ENCODE data around the gene UGT2B15.
"Not testable (repeated sequence)": the region's sequence is repeated elsewhere in the genome, so short reads cannot be mapped to it uniquely, and the experiment has no call there.

UGT2B15 gene

GRCh38 chr4:68630371-68630770 lies 40.1 kb downstream of the UGT2B15 start:
- Histone ChIP-seq H3K9me3 (ENCODE audit: control insufficient read depth, insufficient read depth, low read length) (no peaks in the 10 kb centered on the region), H3K27ac (ENCODE audit: low read depth, low read length) (no peak overlapping the region), H3K4me2 (ENCODE audit: low read length) (no peak overlapping the region), H3K27me3 (ENCODE audit: control insufficient read depth, low read length) (no peaks in the 10 kb centered on the region), H3K4me1 (ENCODE audit: control insufficient read depth, low read length) (no peaks in the 10 kb centered on the region), H3K36me3 (ENCODE audit: control insufficient read depth, low read length) (no peaks in the 10 kb centered on the region), H3K4me3 (ENCODE audit: low read length) (no peak overlapping the region), H3K79me2 (ENCODE audit: control insufficient read depth, low read length) (no peaks in the 10 kb centered on the region), H3F3A (ENCODE audit: control insufficient read depth, insufficient read depth) (no peaks in the 10 kb centered on the region), H3K9me2 (replicated peaks; ENCODE audit: control insufficient read depth, low read length) (no peaks in the 10 kb centered on the region), H4K20me1 (ENCODE audit: control insufficient read depth, insufficient read depth, low read depth, low read length) (no peaks in the 10 kb centered on the region)
- TF ChIP-seq EZH2phosphoT487 (IDR thresholded peaks at IDR 0.05; ENCODE audit: borderline replicate concordance, low read length) (no peak), CTCF (IDR thresholded peaks at IDR 0.05; ENCODE audit: low read depth, low read length, poor library complexity, severe bottlenecking) (no peak)

- H3K36me3 ChIP-seq (ENCODE audit: control insufficient read depth, low read length); H3K9me2 ChIP-seq (replicated peaks; ENCODE audit: control insufficient read depth, low read length); H3K27me3 ChIP-seq (ENCODE audit: control insufficient read depth, low read length); H3K4me1 ChIP-seq (ENCODE audit: control insufficient read depth, low read length); H4K20me1 ChIP-seq (ENCODE audit: control insufficient read depth, insufficient read depth, low read depth, low read length); H3K4me2 ChIP-seq (ENCODE audit: low read length); H3K9me3 ChIP-seq (ENCODE audit: control insufficient read depth, insufficient read depth, low read length); H3F3A ChIP-seq (ENCODE audit: control insufficient read depth, insufficient read depth); H3K4me3 ChIP-seq (ENCODE audit: low read length); H3K27ac ChIP-seq (ENCODE audit: low read depth, low read length); H3K79me2 ChIP-seq (ENCODE audit: control insufficient read depth, low read length): not testable (repeated sequence)
Observed at GRCh38 chr4:68622731-68623130, 47.7 kb downstream of the UGT2B15 start.

- no peak for TF ChIP-seq CTCF (IDR thresholded peaks at IDR 0.05; ENCODE audit: low read depth, low read length, poor library complexity, severe bottlenecking)
- TF ChIP-seq EZH2phosphoT487 (IDR thresholded peaks at IDR 0.05; ENCODE audit: borderline replicate concordance, low read length), result no peak
- Histone ChIP-seq H3K9me2 (replicated peaks; ENCODE audit: control insufficient read depth, low read length) (no peaks in the 10 kb centered on the region), H3K4me1 (ENCODE audit: control insufficient read depth, low read length) (no peaks in the 10 kb centered on the region), H3K27me3 (ENCODE audit: control insufficient read depth, low read length) (no peaks in the 10 kb centered on the region), H3K79me2 (ENCODE audit: control insufficient read depth, low read length) (no peaks in the 10 kb centered on the region), H3K4me2 (ENCODE audit: low read length) (no peak overlapping the region), H3F3A (ENCODE audit: control insufficient read depth, insufficient read depth) (no peaks in the 10 kb centered on the region), H3K36me3 (ENCODE audit: control insufficient read depth, low read length) (no peaks in the 10 kb centered on the region), H3K4me3 (ENCODE audit: low read length) (no peak overlapping the region), H3K9me3 (ENCODE audit: control insufficient read depth, insufficient read depth, low read length) (no peaks in the 10 kb centered on the region), H3K27ac (ENCODE audit: low read depth, low read length) (no peak overlapping the region), H4K20me1 (ENCODE audit: control insufficient read depth, insufficient read depth, low read depth, low read length) (no peaks in the 10 kb centered on the region)
Observed at GRCh38 chr4:68617003-68617698, 53.3 kb downstream of the UGT2B15 start.

- Histone ChIP-seq H4K20me1 (ENCODE audit: control insufficient read depth, insufficient read depth, low read depth, low read length) (no peaks in the 10 kb centered on the region), H3F3A (ENCODE audit: control insufficient read depth, insufficient read depth) (no peaks in the 10 kb centered on the region), H3K79me2 (ENCODE audit: control insufficient read depth, low read length) (no peaks in the 10 kb centered on the region), H3K9me3 (ENCODE audit: control insufficient read depth, insufficient read depth, low read length) (no peaks in the 10 kb centered on the region), H3K27me3 (ENCODE audit: control insufficient read depth, low read length) (no peaks in the 10 kb centered on the region), H3K4me2 (ENCODE audit: low read length) (no peak overlapping the region), H3K4me3 (ENCODE audit: low read length) (no peak overlapping the region), H3K4me1 (ENCODE audit: control insufficient read depth, low read length) (no peaks in the 10 kb centered on the region), H3K9me2 (replicated peaks; ENCODE audit: control insufficient read depth, low read length) (no peaks in the 10 kb centered on the region), H3K36me3 (ENCODE audit: control insufficient read depth, low read length) (no peaks in the 10 kb centered on the region), H3K27ac (ENCODE audit: low read depth, low read length) (no peak overlapping the region)
- TF ChIP-seq CTCF (IDR thresholded peaks at IDR 0.05; ENCODE audit: low read depth, low read length, poor library complexity, severe bottlenecking) (no peak), EZH2phosphoT487 (IDR thresholded peaks at IDR 0.05; ENCODE audit: borderline replicate concordance, low read length) (no peak)
Observed at GRCh38 chr4:68615699-68616422, 54.6 kb downstream of the UGT2B15 start.

Data from DOHH2 (cell line).